8988T (cell line): ENCODE measurements around the gene UBE2E2.

Experiments used
- DNase-seq: peaks from one replicate; pipeline ENCODE4 v3.0.0; 2011

The UBE2E2 gene

GRCh38 chr3:23399221-23399620 is 196.1 kb downstream of the UBE2E2 start:
- DNase-seq = no peak

GRCh38 chr3:23402728-23403492 is 199.8 kb downstream of the UBE2E2 start:
- no peak for DNase-seq

- DNase-seq = no peak
Measured at GRCh38 chr3:23404246-23404645, 201.1 kb downstream of the UBE2E2 start.

- no peak for DNase-seq
Measured at GRCh38 chr3:23405081-23405480, 202.0 kb downstream of the UBE2E2 start.

GRCh38 chr3:23406601-23407000 is 203.5 kb downstream of the UBE2E2 start:
- DNase-seq = no peak

- DNase-seq = no peak
Measured at GRCh38 chr3:23418026-23418425, 214.9 kb downstream of the UBE2E2 start.

GRCh38 chr3:23421811-23422516 is 218.8 kb downstream of the UBE2E2 start:
- DNase-seq = no peak

GRCh38 chr3:23422517-23422851 is 219.4 kb downstream of the UBE2E2 start:
- no peak for DNase-seq

GRCh38 chr3:23425410-23425809 is 222.3 kb downstream of the UBE2E2 start:
- DNase-seq = no peak

- DNase-seq = no peak
Measured at GRCh38 chr3:23430781-23431398, 227.8 kb downstream of the UBE2E2 start.

- no peak for DNase-seq
Measured at GRCh38 chr3:23431764-23432163, 228.6 kb downstream of the UBE2E2 start.

- no peak for DNase-seq
Measured at GRCh38 chr3:23435318-23435717, 232.2 kb downstream of the UBE2E2 start.

GRCh38 chr3:23435904-23436303 is 232.8 kb downstream of the UBE2E2 start:
- DNase-seq = no peak

- DNase-seq = no peak
Measured at GRCh38 chr3:23437484-23438145, 234.5 kb downstream of the UBE2E2 start.

GRCh38 chr3:23438657-23439056 is 235.5 kb downstream of the UBE2E2 start:
- DNase-seq = no peak

GRCh38 chr3:23439080-23439479 is 236.0 kb downstream of the UBE2E2 start:
- DNase-seq = no peak

GRCh38 chr3:23440416-23441294 is 237.5 kb downstream of the UBE2E2 start:
- no peak for DNase-seq

GRCh38 chr3:23442598-23443383 is 239.7 kb downstream of the UBE2E2 start:
- no peak for DNase-seq

- DNase-seq = no peak
Measured at GRCh38 chr3:23444386-23444785, 241.3 kb downstream of the UBE2E2 start.

GRCh38 chr3:23446301-23446700 is 243.2 kb downstream of the UBE2E2 start:
- no peak for DNase-seq

GRCh38 chr3:23448998-23449537 is 245.9 kb downstream of the UBE2E2 start:
- no peak for DNase-seq
